Ishikawa (cell line): ENCODE data around the gene ECM2.

Experiments
- CEBPB ChIP-seq: IDR thresholded peaks from 2 replicates; pipeline ENCODE4 v1.6.1; 2012
- CREB1 ChIP-seq: IDR thresholded peaks from 2 replicates; pipeline ENCODE4 v1.6.1; 2012; ENCODE audit warnings: low read depth
- EGR1 ChIP-seq: IDR thresholded peaks from 2 replicates; pipeline ENCODE4 v1.6.1; 2012
- EP300 ChIP-seq: IDR thresholded peaks from 2 replicates; pipeline ENCODE4 v1.6.1; 2012; ENCODE audit warnings: borderline replicate concordance
- FOXM1 ChIP-seq: IDR thresholded peaks from 2 replicates; pipeline ENCODE4 v1.6.1; 2012; ENCODE audit warnings: low read depth, borderline replicate concordance
- NFIC ChIP-seq: IDR thresholded peaks from 2 replicates; pipeline ENCODE4 v1.6.1; 2012
- RAD21 ChIP-seq: IDR thresholded peaks from 2 replicates; pipeline ENCODE4 v1.6.1; 2012; ENCODE audit warnings: low read depth
- TAF1 ChIP-seq: IDR thresholded peaks from 2 replicates; pipeline ENCODE4 v1.6.1; 2012; ENCODE audit warnings: low read depth, mild to moderate bottlenecking
- TCF12 ChIP-seq: IDR thresholded peaks from 2 replicates; pipeline ENCODE4 v1.6.1; 2012; ENCODE audit warnings: low read depth
- TEAD4 ChIP-seq: IDR thresholded peaks from 2 replicates; pipeline ENCODE4 v1.6.1; 2012
- YY1 ChIP-seq: IDR thresholded peaks from 2 replicates; pipeline ENCODE4 v1.6.1; 2012; ENCODE audit warnings: low read depth
- ZBTB7A ChIP-seq: IDR thresholded peaks from 2 replicates; pipeline ENCODE4 v1.6.1; 2012; ENCODE audit warnings: low read depth
- TF ChIP-seq, protein P1 (sequence below): IDR thresholded peaks from 2 replicates; pipeline ENCODE4 v1.6.1; 2012
- TF ChIP-seq, protein P2 (sequence below): IDR thresholded peaks from 2 replicates; pipeline ENCODE4 v1.6.1; 2012
- TF ChIP-seq, protein P3 (sequence below): IDR thresholded peaks from 2 replicates; pipeline ENCODE4 v1.6.1; 2012; ENCODE audit warnings: low read depth, mild to moderate bottlenecking

The ECM2 gene

DNA sequence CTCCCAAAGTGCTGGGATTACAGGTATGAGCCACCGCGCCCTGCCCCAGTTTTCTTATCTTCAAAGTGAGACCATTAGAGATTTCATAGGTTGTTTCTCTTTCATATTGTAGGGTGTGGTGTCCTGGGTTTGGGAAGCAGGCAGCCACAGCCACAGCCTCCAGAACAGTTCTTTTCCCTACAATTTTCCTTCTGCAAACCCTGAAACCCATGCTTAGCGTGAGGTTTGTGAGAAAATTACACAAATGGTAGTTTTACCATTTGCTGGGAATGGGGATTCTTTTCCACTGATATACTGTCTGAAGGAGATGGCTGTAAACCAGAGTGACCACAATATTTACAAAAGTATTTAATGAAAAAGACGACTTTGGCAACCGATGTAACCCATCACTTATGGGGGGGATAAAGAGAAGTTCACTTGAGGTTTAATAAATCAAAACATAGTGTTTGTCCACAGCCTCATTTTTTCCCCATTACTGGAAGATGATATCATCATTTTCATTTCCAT, 26.7 kb upstream of the ECM2 start:
- TF ChIP-seq CEBPB (no peak), TAF1 (no peak)
- TF ChIP-seq, protein P1, sequence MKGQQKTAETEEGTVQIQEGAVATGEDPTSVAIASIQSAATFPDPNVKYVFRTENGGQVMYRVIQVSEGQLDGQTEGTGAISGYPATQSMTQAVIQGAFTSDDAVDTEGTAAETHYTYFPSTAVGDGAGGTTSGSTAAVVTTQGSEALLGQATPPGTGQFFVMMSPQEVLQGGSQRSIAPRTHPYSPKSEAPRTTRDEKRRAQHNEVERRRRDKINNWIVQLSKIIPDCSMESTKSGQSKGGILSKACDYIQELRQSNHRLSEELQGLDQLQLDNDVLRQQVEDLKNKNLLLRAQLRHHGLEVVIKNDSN: no peak
- TF ChIP-seq, protein P2, sequence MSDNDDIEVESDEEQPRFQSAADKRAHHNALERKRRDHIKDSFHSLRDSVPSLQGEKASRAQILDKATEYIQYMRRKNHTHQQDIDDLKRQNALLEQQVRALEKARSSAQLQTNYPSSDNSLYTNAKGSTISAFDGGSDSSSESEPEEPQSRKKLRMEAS: no peak

DNA sequence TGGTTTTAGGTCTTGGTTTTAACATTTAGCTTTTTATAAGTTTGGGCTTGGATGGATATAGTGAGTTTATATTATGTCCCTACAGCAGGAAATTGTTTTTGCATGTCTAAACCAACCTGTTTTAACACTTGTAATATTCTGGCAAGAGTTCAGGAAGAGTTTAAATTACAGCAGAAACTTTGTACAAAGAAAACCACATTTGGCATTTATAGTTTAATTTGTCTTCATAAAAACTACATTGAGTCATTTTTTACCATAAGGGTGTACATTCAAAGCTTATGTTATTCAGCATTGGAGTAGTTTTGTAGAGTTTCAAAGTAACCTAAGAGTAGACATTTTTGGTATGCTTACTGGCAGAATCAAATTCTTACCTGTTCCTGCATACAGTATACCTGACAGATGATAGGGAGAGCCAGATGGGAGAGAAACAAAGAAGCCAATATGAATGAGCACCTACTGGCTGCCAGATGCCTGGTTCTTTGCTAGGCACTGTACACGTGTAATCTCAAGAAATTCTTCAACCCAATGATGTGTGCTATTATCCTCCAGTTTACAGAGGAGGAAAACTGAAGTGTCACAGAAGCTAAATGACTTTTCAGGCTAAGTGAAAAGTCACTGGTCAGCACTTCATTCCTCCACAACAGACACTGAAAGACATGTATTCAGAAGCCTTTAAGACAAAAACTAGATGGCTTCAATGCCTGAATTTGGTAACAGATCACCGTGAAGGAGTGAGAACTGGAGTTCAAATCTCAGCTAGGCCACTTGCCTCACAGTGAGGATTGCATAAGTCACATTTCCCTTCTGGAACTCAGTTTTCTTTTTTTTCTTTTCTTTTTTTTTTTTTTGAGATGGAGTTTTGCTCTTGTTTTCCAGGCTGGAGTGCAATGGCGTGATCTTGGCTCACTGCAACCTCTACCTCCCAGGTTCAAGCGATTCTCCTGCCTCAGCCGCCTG, 25.9 kb upstream of the ECM2 start:
- TF ChIP-seq EGR1 (no peak), YY1 (no peak), ZBTB7A (no peak), CREB1 (no peak), TAF1 (no peak), FOXM1 (no peak), TCF12 (no peak), EP300 (no peak), TEAD4 (no peak), RAD21 (no peak), NFIC (no peak), CEBPB (no peak)
- TF ChIP-seq, protein P3, sequence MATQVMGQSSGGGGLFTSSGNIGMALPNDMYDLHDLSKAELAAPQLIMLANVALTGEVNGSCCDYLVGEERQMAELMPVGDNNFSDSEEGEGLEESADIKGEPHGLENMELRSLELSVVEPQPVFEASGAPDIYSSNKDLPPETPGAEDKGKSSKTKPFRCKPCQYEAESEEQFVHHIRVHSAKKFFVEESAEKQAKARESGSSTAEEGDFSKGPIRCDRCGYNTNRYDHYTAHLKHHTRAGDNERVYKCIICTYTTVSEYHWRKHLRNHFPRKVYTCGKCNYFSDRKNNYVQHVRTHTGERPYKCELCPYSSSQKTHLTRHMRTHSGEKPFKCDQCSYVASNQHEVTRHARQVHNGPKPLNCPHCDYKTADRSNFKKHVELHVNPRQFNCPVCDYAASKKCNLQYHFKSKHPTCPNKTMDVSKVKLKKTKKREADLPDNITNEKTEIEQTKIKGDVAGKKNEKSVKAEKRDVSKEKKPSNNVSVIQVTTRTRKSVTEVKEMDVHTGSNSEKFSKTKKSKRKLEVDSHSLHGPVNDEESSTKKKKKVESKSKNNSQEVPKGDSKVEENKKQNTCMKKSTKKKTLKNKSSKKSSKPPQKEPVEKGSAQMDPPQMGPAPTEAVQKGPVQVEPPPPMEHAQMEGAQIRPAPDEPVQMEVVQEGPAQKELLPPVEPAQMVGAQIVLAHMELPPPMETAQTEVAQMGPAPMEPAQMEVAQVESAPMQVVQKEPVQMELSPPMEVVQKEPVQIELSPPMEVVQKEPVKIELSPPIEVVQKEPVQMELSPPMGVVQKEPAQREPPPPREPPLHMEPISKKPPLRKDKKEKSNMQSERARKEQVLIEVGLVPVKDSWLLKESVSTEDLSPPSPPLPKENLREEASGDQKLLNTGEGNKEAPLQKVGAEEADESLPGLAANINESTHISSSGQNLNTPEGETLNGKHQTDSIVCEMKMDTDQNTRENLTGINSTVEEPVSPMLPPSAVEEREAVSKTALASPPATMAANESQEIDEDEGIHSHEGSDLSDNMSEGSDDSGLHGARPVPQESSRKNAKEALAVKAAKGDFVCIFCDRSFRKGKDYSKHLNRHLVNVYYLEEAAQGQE: no peak
- TF ChIP-seq, protein P1: no peak
- TF ChIP-seq, protein P2: no peak

DNA sequence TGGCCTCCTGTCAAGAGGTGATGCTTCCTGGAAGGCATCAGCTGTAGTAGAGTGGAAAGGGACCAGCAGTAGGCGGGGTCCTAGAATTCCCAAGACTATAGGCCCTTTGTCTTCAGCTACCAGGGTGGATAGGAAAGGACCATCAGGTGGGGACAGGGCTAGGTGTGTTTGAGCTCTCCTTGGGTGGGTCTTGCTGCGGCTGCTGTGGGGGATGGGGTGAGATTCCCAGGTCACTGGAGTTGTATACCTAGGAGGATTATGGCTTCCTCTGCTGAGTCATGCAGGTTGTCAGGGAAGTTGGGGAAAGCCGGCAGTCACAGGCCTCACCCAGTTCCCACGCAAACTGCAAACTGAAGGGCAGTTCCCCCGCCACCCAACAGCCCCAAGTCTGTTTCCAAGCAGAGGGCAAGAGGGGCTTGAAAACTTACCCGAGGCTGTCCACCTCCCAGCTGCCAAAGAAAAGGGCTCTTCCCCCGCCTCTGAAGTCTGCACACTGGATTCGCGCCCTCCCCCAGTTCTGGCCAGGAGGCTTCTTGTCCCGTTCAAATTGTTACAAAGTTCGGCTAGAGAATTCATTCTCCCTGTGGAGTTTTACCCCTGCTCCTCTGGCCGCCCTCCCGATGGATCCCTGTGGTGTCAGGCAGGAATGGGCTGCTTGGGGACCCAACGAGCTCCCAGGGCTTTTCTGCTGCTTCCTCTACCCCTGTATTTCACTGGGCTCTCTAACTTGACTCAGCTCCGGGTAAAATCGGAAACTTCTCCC, 23.0 kb upstream of the ECM2 start:
- TF ChIP-seq CEBPB (no peak), YY1 (no peak), RAD21 (no peak), EGR1 (no peak)
- TF ChIP-seq, protein P1: no peak

DNA sequence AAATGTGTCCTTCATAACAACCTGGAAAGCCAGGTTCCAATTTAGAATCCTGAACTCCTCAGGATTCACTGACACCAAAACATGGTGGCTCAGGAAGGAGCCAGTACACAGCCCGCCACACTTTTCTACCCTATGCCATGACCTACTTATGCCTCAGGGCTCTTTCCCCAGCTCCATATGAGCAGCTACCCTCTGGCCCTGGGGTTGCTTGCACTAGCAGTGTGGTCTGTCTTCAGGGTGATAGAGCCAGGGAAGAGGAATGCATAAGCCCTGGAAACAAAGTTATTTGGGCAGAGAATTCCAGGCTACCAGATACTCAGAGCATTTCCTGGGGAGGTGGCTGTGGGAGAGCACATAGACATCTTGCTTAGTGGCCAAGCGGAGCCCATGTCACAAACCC, 15.0 kb upstream of the ECM2 start:
- TF ChIP-seq TEAD4 (no peak), NFIC (no peak), ZBTB7A (no peak), TCF12 (no peak), RAD21 (no peak), CREB1 (no peak), FOXM1 (no peak), TAF1 (no peak), CEBPB (no peak)

DNA sequence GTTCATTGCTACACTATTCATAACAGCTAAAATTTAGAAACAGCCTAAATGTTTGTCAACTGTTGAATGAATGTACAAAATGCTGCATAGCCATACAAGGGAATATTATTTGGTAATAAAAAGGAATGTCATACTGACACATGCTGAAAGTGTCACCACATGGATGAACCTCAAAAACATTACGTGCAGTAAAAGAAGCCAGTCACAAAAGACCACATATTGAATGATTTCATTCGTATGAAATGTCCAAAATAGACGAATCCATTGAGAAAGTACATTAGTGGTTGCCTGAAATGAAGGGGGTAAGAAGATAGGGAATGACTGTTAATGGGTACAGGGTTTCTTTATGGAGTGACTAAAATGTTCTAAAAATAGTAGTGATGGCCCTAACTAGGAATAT, 11.6 kb upstream of the ECM2 start:
- TF ChIP-seq CEBPB (no peak), TEAD4 (no peak), FOXM1 (no peak), CREB1 (no peak), TCF12 (no peak), RAD21 (no peak), NFIC (no peak), YY1 (no peak)
- TF ChIP-seq, protein P3: no peak
